Transverse colon (tissue), 4 donors: ENCODE measurements around the gene DMD.

Experiments
- CTCF ChIP-seq, 5 experiments: fragments of 200-600 bp in 3 of 5; fragments of 450-650 bp in 2 of 5; sonication (generic) in 3 of 5; IDR thresholded peaks; 1 replicate in 2 of 5; 2 replicates in 3 of 5; pipeline ENCODE4 v1.5.1; 2016 to 2017; ENCODE audit warnings: antibody characterized with exemption in 5 of 5, inconsistent platforms in 3 of 5, mild to moderate bottlenecking in 2 of 5, moderate library complexity in 1 of 5
- EP300 ChIP-seq: sonication (generic); formaldehyde crosslinking; IDR thresholded peaks from one replicate; pipeline ENCODE4 v1.6.1; 2017; ENCODE audit warnings: antibody characterized with exemption, low read depth
- POLR2A ChIP-seq: fragments of 450-650 bp; IDR thresholded peaks from one replicate; pipeline ENCODE4 v1.6.1; 2016; ENCODE audit warnings: antibody characterized with exemption, mild to moderate bottlenecking, moderate library complexity
- POLR2AphosphoS5 ChIP-seq, 3 donors: sonication (generic); formaldehyde crosslinking; IDR thresholded peaks; one replicate each; pipeline ENCODE4 v1.6.1; 2016; ENCODE audit warnings: antibody characterized with exemption in 3 of 3

DNA sequence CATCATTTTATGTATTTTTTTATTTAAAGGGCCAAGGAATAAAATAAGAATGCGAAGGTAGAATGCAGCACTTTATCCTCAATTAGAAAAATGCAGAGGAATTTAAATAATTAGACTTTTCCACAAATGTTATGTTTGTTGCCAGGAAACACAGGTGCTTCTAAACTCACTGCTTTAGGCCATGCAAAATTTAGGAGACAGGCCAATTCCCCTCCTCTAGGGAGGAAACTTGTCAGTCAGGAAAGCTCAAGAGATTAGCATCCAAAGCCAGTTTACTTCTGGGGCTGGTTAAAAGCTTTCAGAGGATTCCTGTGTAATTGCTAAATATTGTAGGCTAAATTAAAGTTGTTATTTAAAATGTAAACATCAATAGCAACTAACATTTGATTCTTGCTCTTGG, 124.5 kb downstream of the DMD start:
- TF ChIP-seq CTCF (IDR thresholded peaks at IDR 0.05) (no peak), EP300 (no peak), POLR2AphosphoS5 (IDR thresholded peaks at IDR 0.05) (no peak), POLR2A (no peak)
